Mesenchymal stem cell (in vitro differentiated cells and primary cell): ENCODE measurements around the gene RPS6KB1.
"Not testable (repeated sequence)": the region's sequence is repeated elsewhere in the genome, so short reads cannot be mapped to it uniquely, and the experiment has no call there.

Source experiments
- DNase-seq: peaks from one replicate; pipeline ENCODE4 v3.0.0-alpha.2; 2013
- H2AFZ ChIP-seq: one replicate; pipeline ENCODE4 v1.6.1; 2013; ENCODE audit warnings: low read depth, mild to moderate bottlenecking, control low read depth, inconsistent platforms, low read length, moderate library complexity
- H2AK5ac ChIP-seq: 2 replicates; pipeline ENCODE4 v1.6.1; 2013; ENCODE audit warnings: low read length, moderate library complexity, mild to moderate bottlenecking, inconsistent platforms; ENCODE audit not compliant: severe bottlenecking
- H2BK120ac ChIP-seq: one replicate; pipeline ENCODE4 v1.6.1; 2013; ENCODE audit warnings: low read depth, mild to moderate bottlenecking, inconsistent platforms, low read length, moderate library complexity
- H2BK12ac ChIP-seq, 2 experiments: one replicate each; pipeline ENCODE4 v1.6.1; 2013; ENCODE audit warnings: inconsistent platforms in 2 of 2, low read length in 2 of 2, mild to moderate bottlenecking in 2 of 2, moderate library complexity in 2 of 2, control low read depth in 1 of 2
- H2BK15ac ChIP-seq: one replicate; pipeline ENCODE4 v1.6.1; 2013; ENCODE audit warnings: mild to moderate bottlenecking, low read depth, inconsistent platforms; ENCODE audit not compliant: poor library complexity, severe bottlenecking
- H2BK5ac ChIP-seq: 2 replicates; pipeline ENCODE4 v1.6.1; 2013; ENCODE audit warnings: low read depth, mild to moderate bottlenecking, low read length, control low read depth, inconsistent platforms; ENCODE audit not compliant: poor library complexity, severe bottlenecking
- H3K14ac ChIP-seq, 2 experiments: one replicate each; pipeline ENCODE4 v1.6.1; 2013; ENCODE audit warnings: inconsistent platforms in 2 of 2, low read length in 2 of 2, control low read depth in 1 of 2, mild to moderate bottlenecking in 1 of 2, moderate library complexity in 1 of 2
- H3K18ac ChIP-seq, 2 experiments: one replicate each; pipeline ENCODE4 v1.6.1; 2013; ENCODE audit warnings: inconsistent platforms in 2 of 2, low read length in 2 of 2, control low read depth in 1 of 2, low read depth in 1 of 2, mild to moderate bottlenecking in 1 of 2
- H3K23ac ChIP-seq, 2 experiments: one replicate each; pipeline ENCODE4 v1.6.1; 2013; ENCODE audit warnings: inconsistent platforms in 2 of 2, low read length in 2 of 2, mild to moderate bottlenecking in 2 of 2, moderate library complexity in 2 of 2, control low read depth in 1 of 2
- H3K27ac ChIP-seq: 2 replicates; pipeline ENCODE4 v1.5.1; 2013; ENCODE audit warnings: mild to moderate bottlenecking, moderate library complexity, low read length, control low read depth, inconsistent platforms; ENCODE audit not compliant: poor library complexity, severe bottlenecking
- H3K27me3 ChIP-seq, 2 experiments: 2 replicates each; pipeline versions ENCODE4 v1.6.1 to v1.7.0; 2013; ENCODE audit warnings: low read length in 2 of 2, mild to moderate bottlenecking in 2 of 2, moderate library complexity in 2 of 2, control low read depth in 1 of 2, inconsistent platforms in 1 of 2; ENCODE audit not compliant: control insufficient read depth in 1 of 2, insufficient read depth in 1 of 2
- H3K36me3 ChIP-seq, 2 experiments: 2 replicates each; pipeline versions ENCODE4 v1.6.1 to v1.7.0; 2013; ENCODE audit warnings: low read length in 2 of 2, control low read depth in 1 of 2, inconsistent platforms in 1 of 2, low read depth in 1 of 2, mild to moderate bottlenecking in 1 of 2; ENCODE audit not compliant: insufficient read depth in 2 of 2, control insufficient read depth in 1 of 2
- H3K4ac ChIP-seq, 2 experiments: one replicate each; pipeline ENCODE4 v1.6.1; 2013; ENCODE audit warnings: inconsistent platforms in 2 of 2, low read length in 2 of 2, mild to moderate bottlenecking in 2 of 2, moderate library complexity in 2 of 2, control low read depth in 1 of 2, low read depth in 1 of 2
- H3K4me1 ChIP-seq: 2 replicates; pipeline ENCODE4 v1.6.1; 2013; ENCODE audit warnings: low read depth, low read length, control low read depth; ENCODE audit not compliant: control insufficient read depth, insufficient read depth
- H3K4me2 ChIP-seq: 2 replicates; pipeline ENCODE4 v1.6.1; 2013; ENCODE audit warnings: low read length, mild to moderate bottlenecking, inconsistent platforms; ENCODE audit not compliant: poor library complexity, severe bottlenecking
- H3K4me3 ChIP-seq, 2 experiments: 2 replicates each; pipeline versions ENCODE4 v1.5.1 to v1.7.0; 2013; ENCODE audit warnings: low read length in 2 of 2, mild to moderate bottlenecking in 2 of 2, control low read depth in 1 of 2, low read depth in 1 of 2; ENCODE audit not compliant: insufficient read depth in 1 of 2
- H3K79me1 ChIP-seq: replicated peaks from 2 replicates; pipeline ENCODE4 v1.6.1; 2013; ENCODE audit warnings: mild to moderate bottlenecking, control low read depth, low read length, inconsistent platforms; ENCODE audit not compliant: poor library complexity, severe bottlenecking
- H3K9ac ChIP-seq: 2 replicates; pipeline ENCODE4 v1.7.0; 2013; ENCODE audit warnings: mild to moderate bottlenecking, low read length, moderate library complexity
- H3K9me3 ChIP-seq: 2 replicates; pipeline ENCODE4 v1.7.0; 2013; ENCODE audit warnings: mild to moderate bottlenecking, low read length; ENCODE audit not compliant: control insufficient read depth
- H4K8ac ChIP-seq: one replicate; pipeline ENCODE4 v1.6.1; 2013; ENCODE audit warnings: inconsistent platforms, mild to moderate bottlenecking, low read length, moderate library complexity
- H4K91ac ChIP-seq: one replicate; pipeline ENCODE4 v1.6.1; 2013; ENCODE audit warnings: mild to moderate bottlenecking, low read length, inconsistent platforms
- WGBS: methylation state at CpG from one replicate; pipeline ENCODE4 v1.1.7; 2013; ENCODE audit warnings: mixed read lengths; 5-methylcytosine and 5-hydroxymethylcytosine counted together

Gene RPS6KB1

GRCh38 chr17:59907467-59907866, 14.5 kb downstream of the RPS6KB1 start:
- H3K4me2 ChIP-seq = no peak overlapping the region
- no peaks in the 10 kb centered on the region for H3K27me3 ChIP-seq
- H3K4me1 ChIP-seq = no peaks in the 10 kb centered on the region
- H2BK15ac ChIP-seq = no peak overlapping the region
- H3K27ac ChIP-seq = no peak overlapping the region
- H3K79me1 ChIP-seq = peaks cover 8% of the 10 kb centered on the region
- no peak overlapping the region for H2AK5ac ChIP-seq
- H2AFZ ChIP-seq = no peak overlapping the region
- no peak overlapping the region for H3K14ac ChIP-seq
- H3K23ac ChIP-seq = no peak overlapping the region
- WGBS = 100% methylated on average over 2 of the region's 3 CpGs
- peaks cover 4 to 13% of the 10 kb centered on the region in 2 experiments for H3K36me3 ChIP-seq
- no peak overlapping the region for H2BK120ac ChIP-seq
- H2BK12ac ChIP-seq = no peak overlapping the region
- no peak for DNase-seq
- no peak overlapping the region for H3K4me3 ChIP-seq
- no peak overlapping the region for H4K91ac ChIP-seq
- H3K18ac ChIP-seq = no peak overlapping the region
- no peak overlapping the region for H3K4ac ChIP-seq
- H3K9me3 ChIP-seq = no peaks in the 10 kb centered on the region
- no peak overlapping the region for H2BK5ac ChIP-seq
- H3K9ac ChIP-seq = no peak overlapping the region
- H4K8ac ChIP-seq = no peak overlapping the region

GRCh38 chr17:59914274-59914854, 21.4 kb downstream of the RPS6KB1 start:
- Histone ChIP-seq H4K8ac (no peak overlapping the region), H3K23ac (no peak overlapping the region), H3K4ac (no peak overlapping the region), H4K91ac (no peak overlapping the region), H3K36me3 (peaks cover 26 to 61% of the 10 kb centered on the region in 2 experiments), H3K79me1 (peaks cover 13% of the 10 kb centered on the region), H3K14ac (no peak overlapping the region), H3K18ac (no peak overlapping the region), H2BK12ac (no peak overlapping the region), H2AK5ac (no peak overlapping the region), H3K27ac (no peak overlapping the region), H3K9ac (no peak overlapping the region), H2BK5ac (no peak overlapping the region), H3K9me3 (no peaks in the 10 kb centered on the region), H2AFZ (no peak overlapping the region), H2BK15ac (no peak overlapping the region), H3K4me2 (no peak overlapping the region), H2BK120ac (no peak overlapping the region), H3K4me3 (no peak overlapping the region), H3K27me3 (no peaks in the 10 kb centered on the region), H3K4me1 (no peaks in the 10 kb centered on the region)
- peak; percentile 59 for DNase-seq
- no CpG with 5 or more reads among the region's 1 CpG for WGBS

GRCh38 chr17:59916446-59916845, 23.5 kb downstream of the RPS6KB1 start:
- Histone ChIP-seq H3K18ac (no peak overlapping the region), H3K36me3 (peaks cover 28 to 68% of the 10 kb centered on the region in 2 experiments), H4K8ac (no peak overlapping the region), H3K79me1 (peaks cover 11% of the 10 kb centered on the region), H3K4me2 (no peak overlapping the region), H2AK5ac (no peak overlapping the region), H2BK5ac (no peak overlapping the region), H3K4me3 (no peak overlapping the region), H3K14ac (no peak overlapping the region), H4K91ac (no peak overlapping the region), H3K9me3 (no peaks in the 10 kb centered on the region), H3K4ac (no peak overlapping the region), H2BK15ac (no peak overlapping the region), H3K27me3 (no peaks in the 10 kb centered on the region), H3K4me1 (no peaks in the 10 kb centered on the region), H2BK120ac (no peak overlapping the region), H2BK12ac (no peak overlapping the region), H2AFZ (no peak overlapping the region), H3K23ac (no peak overlapping the region), H3K27ac (no peak overlapping the region), H3K9ac (no peak overlapping the region)
- no peak for DNase-seq

GRCh38 chr17:59920637-59921036, 27.7 kb downstream of the RPS6KB1 start:
- H4K91ac ChIP-seq, H3K14ac ChIP-seq, DNase-seq, H2BK15ac ChIP-seq, H2AFZ ChIP-seq, H2BK12ac ChIP-seq, H3K4me2 ChIP-seq, H3K18ac ChIP-seq, H3K4me3 ChIP-seq, H3K79me1 ChIP-seq, H2BK5ac ChIP-seq, H2BK120ac ChIP-seq, H3K9ac ChIP-seq, H3K4ac ChIP-seq, H4K8ac ChIP-seq, H3K9me3 ChIP-seq, H3K23ac ChIP-seq, H3K27me3 ChIP-seq, H3K27ac ChIP-seq, H3K4me1 ChIP-seq, H2AK5ac ChIP-seq: not testable (repeated sequence)
- WGBS = 99% methylated on average over 5 of the region's 5 CpGs
- peaks cover 28 to 64% of the 10 kb centered on the region in 2 experiments for H3K36me3 ChIP-seq
